GM13977 (cell line): ENCODE measurements around the gene PLXNA1.

Experiments
- DNase-seq: peaks from one replicate; pipeline ENCODE4 v3.0.0; 2012; ENCODE audit warnings: low spot score
- in situ Hi-C: fragments of 300-500 bp; cut with MboI; formaldehyde crosslinking; loops from one replicate; pipeline ENCODE4 v1.12.0; 2022; ENCODE audit warnings: low sequenced_read_pairs, low pct_unique_long_range_greater_than_20kb, mixed read lengths, inconsistent platforms; ENCODE audit not compliant: unreplicated experiment
- TF ChIP-seq, protein P1 (sequence below): IDR thresholded peaks from 2 replicates; pipeline ENCODE4 v1.5.1; 2012; ENCODE audit warnings: mild to moderate bottlenecking, control low read depth; ENCODE audit not compliant: insufficient read depth; ENCODE audit errors: extremely low read depth, missing control alignments

The PLXNA1 gene

DNA sequence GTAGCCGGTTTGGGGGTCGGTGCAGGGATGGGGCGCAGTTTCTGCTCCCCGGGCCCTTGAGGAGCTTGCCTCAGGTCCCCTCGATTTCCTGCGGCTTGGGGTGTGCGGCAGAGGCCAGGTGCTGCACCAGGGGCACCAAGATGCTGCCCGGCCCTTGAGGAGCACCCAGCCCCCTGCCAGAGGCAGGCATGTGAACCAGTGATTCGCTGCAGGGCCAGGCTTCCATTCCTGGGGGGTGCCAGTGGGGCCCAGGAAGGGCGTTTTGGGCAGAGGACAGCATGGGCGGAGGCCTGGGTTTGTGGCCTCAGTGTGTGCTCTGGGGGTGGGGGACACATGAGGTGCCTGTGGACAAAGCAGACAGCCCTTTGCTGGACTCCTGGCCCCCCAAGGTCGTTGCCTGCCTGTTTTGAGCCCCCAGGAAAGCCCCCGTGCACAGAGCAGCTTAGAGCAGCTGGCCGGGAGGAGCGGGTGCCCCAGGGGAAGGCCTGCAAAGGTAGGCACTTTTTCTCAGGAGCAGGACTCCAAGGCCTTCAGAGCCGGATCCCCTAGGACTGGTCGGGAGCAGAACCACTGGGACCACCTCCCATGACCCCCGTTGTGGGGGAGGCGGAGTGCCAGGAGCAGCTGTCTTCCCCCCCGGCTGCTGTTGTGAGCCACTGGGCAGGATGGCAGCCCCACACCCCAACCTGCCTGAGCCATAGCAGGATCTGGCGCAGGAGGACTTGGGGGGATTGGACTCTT is 1.6 kb downstream of the PLXNA1 start:
- in situ Hi-C loops, result loop anchor here (25.0 kb wide), 1 partner anchor 222 kb away; no protein-coding TSS in a partner anchor
- TF ChIP-seq, protein P1, sequence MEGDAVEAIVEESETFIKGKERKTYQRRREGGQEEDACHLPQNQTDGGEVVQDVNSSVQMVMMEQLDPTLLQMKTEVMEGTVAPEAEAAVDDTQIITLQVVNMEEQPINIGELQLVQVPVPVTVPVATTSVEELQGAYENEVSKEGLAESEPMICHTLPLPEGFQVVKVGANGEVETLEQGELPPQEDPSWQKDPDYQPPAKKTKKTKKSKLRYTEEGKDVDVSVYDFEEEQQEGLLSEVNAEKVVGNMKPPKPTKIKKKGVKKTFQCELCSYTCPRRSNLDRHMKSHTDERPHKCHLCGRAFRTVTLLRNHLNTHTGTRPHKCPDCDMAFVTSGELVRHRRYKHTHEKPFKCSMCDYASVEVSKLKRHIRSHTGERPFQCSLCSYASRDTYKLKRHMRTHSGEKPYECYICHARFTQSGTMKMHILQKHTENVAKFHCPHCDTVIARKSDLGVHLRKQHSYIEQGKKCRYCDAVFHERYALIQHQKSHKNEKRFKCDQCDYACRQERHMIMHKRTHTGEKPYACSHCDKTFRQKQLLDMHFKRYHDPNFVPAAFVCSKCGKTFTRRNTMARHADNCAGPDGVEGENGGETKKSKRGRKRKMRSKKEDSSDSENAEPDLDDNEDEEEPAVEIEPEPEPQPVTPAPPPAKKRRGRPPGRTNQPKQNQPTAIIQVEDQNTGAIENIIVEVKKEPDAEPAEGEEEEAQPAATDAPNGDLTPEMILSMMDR, result no peak
- DNase-seq, result no peak

DNA sequence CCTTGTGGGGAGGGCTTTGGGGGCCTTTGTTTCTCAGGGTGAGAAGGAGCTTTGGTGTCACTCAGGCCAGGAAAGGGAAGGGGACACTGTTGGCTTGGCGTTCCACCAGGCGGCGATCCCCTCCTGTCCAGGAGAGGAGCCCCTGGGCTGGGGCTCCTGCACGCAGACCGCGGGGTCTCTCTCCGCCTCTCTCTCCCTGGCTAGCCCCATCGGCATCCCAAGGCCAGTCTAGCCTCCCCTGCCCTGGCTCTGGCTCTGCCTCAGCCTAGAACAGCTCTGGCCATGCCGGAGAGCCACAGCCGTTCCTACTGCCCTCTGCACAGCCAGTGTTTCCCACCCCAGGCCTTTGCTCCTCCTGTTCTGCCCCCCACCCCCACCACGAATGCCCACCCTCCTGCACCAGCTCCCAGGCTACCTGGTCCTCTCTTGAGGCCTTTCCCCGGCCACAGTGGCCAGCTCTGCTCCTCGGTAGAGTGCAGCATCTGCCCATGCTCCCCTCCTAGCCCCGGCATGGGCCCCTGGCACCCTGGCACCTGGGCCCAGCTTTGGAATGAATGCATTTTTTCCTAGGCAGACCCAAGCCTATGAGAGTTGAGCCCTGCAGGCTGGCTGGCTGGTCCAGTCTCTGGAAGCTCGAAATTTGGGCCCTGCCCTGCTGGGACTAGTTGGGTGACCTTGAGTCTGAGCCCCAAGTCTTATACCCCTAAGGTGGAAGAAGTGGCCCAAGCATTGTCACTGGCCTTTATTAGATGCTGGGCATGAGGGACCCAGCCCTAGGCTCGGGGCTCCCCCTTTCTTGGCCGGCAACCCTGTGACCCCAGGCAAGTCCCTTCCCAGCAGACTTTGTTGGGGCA is 2.4 kb downstream of the PLXNA1 start:
- in situ Hi-C loops, result loop anchor here (25.0 kb wide), 1 partner anchor 223 kb away; no protein-coding TSS in a partner anchor
- DNase-seq, result no peak
- TF ChIP-seq, protein P1, result no peak

DNA sequence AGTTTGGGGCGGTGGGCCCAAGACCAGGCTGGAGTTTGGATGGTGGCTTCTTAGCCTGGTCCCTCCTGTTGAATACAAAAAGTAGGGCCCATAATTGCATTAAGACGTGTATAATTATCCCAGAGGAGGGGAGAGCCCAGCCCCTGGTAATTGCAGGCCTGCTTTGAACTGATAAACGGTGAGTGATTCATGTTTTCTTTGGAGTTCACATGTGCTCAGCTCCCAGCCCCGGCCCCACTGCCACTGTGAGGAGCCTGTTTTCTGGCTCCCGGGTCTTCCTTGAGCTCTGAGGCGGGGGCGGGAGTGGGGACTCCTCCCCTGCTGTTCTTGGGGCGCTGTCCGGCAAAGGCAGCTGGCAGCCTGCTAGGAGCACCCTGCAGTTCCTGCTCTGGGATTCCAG is 3.1 kb downstream of the PLXNA1 start:
- DNase-seq, result no peak
- in situ Hi-C loops, result loop anchor here (25.0 kb wide), 1 partner anchor 224 kb away; no protein-coding TSS in a partner anchor
- TF ChIP-seq, protein P1, result no peak

DNA sequence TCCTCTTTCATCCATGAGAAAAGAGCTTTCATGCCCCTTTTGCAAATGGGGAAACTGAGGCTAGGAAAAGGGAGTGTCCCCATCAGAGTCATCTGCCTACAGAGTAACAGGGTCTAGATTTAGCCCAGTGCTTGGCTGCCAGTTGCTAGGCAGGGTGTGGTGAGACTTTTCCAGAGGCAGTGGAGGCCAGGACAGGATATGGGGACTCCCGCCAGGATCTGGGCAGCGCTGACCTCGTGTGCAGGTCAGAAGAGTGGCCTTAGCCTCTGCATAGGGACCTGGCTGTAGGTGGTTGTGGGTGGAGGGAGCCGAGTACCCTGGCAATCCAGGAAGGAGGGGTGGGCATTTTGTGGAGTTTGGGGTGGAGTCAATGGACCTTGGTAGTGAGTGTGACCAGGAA is 4.2 kb downstream of the PLXNA1 start:
- in situ Hi-C loops, result loop anchor here (25.0 kb wide), 1 partner anchor 225 kb away; no protein-coding TSS in a partner anchor
- TF ChIP-seq, protein P1, result no peak

DNA sequence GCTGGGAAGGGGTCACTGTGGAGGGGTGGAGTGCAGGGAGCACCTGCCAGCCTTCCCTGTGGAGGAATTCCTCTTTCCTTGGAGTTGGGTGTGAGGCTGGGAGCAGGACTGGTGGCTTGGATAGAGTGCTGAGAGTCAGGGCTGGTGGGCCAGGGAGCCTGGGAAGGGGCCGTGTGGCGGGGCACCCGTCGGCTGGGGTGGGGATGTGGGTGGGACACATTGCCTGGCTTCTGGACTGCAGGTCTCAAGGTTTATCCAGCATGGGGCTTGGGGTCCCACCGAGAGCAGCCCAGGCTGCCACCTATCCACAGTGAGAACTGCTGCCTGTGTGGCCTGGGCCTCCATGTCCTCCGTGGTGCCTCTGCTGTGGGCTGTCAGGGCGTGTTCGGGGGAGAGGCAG is 4.7 kb downstream of the PLXNA1 start:
- DNase-seq, result no peak
- TF ChIP-seq, protein P1, result no peak
- in situ Hi-C loops, result loop anchor here (25.0 kb wide), 1 partner anchor 225 kb away; no protein-coding TSS in a partner anchor

More for the DNA sequence above, 4.2 kb downstream of the PLXNA1 start:
- no peak for DNase-seq

DNA sequence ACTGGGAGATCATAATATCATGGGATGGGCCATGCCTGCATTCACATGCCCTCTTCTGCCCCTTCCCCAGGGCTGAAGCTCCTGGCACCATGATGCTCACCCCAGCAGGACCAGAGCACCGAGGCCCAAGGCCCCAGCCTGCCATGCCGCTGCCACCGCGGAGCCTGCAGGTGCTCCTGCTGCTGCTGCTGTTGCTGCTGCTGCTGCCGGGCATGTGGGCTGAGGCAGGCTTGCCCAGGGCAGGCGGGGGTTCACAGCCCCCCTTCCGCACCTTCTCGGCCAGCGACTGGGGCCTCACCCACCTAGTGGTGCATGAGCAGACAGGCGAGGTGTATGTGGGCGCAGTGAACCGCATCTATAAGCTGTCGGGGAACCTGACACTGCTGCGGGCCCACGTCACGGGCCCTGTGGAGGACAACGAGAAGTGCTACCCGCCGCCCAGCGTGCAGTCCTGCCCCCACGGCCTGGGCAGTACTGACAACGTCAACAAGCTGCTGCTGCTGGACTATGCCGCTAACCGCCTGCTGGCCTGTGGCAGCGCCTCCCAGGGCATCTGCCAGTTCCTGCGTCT is 5.6 kb downstream of the PLXNA1 start:
- in situ Hi-C loops, result loop anchor here (25.0 kb wide), 1 partner anchor 226 kb away; no protein-coding TSS in a partner anchor

More for the DNA sequence above, 5.6 kb downstream of the PLXNA1 start:
- DNase-seq, result no peak
- TF ChIP-seq, protein P1, result no peak
